GM23338 (cell line): Measurements from ENCODE around the gene MTCL3.

Experiments used
- ATAC-seq: fragments of 200-7000 bp; cut with Tn5 transposase; 3 replicates; pipeline ENCODE4 v1.9.1; 2020
- DNase-seq: peaks from one replicate; pipeline ENCODE4 v3.0.0-alpha.2; 2015; ENCODE audit warnings: low spot score
- H2AFZ ChIP-seq: fragments of 200-600 bp; sonication (generic); 2 replicates; pipeline ENCODE4 v1.8.0; 2016; ENCODE audit warnings: antibody characterized with exemption, mild to moderate bottlenecking, moderate library complexity
- H3F3A ChIP-seq: fragments of 200-600 bp; sonication (generic); replicated peaks from 2 replicates; pipeline ENCODE4 v1.8.0; 2017; ENCODE audit warnings: antibody characterized with exemption, mixed run types, low read depth
- H3K27ac ChIP-seq: fragments of 200-600 bp; sonication (generic); 2 replicates; pipeline ENCODE4 v1.6.1; 2016; ENCODE audit warnings: low read depth
- H3K27me3 ChIP-seq: fragments of 200-600 bp; sonication (generic); 2 replicates; pipeline ENCODE4 v1.8.0; 2016; ENCODE audit warnings: mild to moderate bottlenecking, mixed run types, moderate library complexity; ENCODE audit not compliant: insufficient read depth
- H3K36me3 ChIP-seq: fragments of 200-600 bp; sonication (generic); 2 replicates; pipeline ENCODE4 v1.8.0; 2016; ENCODE audit warnings: mild to moderate bottlenecking; ENCODE audit not compliant: insufficient read depth
- H3K4me1 ChIP-seq: fragments of 200-600 bp; sonication (generic); 2 replicates; pipeline ENCODE4 v1.8.0; 2016; ENCODE audit warnings: mild to moderate bottlenecking, moderate library complexity; ENCODE audit not compliant: insufficient read depth
- H3K4me2 ChIP-seq: fragments of 200-600 bp; sonication (generic); 2 replicates; pipeline ENCODE4 v1.7.1; 2017; ENCODE audit warnings: mixed run types
- H3K4me3 ChIP-seq: fragments of 200-600 bp; sonication (generic); 2 replicates; pipeline ENCODE4 v1.6.1; 2016; ENCODE audit warnings: mixed run types
- H3K79me2 ChIP-seq: fragments of 200-600 bp; sonication (generic); replicated peaks from 2 replicates; pipeline ENCODE4 v1.8.0; 2017; ENCODE audit warnings: mild to moderate bottlenecking; ENCODE audit not compliant: insufficient read depth
- H3K9me2 ChIP-seq: fragments of 200-600 bp; sonication (generic); 2 replicates; pipeline ENCODE4 v1.8.0; 2017; ENCODE audit not compliant: insufficient read depth
- H4K20me1 ChIP-seq: fragments of 200-600 bp; sonication (generic); replicated peaks from 2 replicates; pipeline ENCODE4 v1.8.0; 2017; ENCODE audit warnings: mild to moderate bottlenecking; ENCODE audit not compliant: insufficient read depth
- H3K27ac Mint-ChIP-seq: 2 replicates; pipeline ENCODE4 v1.8.0; 2020; ENCODE audit warnings: inconsistent platforms, mild to moderate bottlenecking, moderate library complexity, mixed read lengths
- H3K27me3 Mint-ChIP-seq: 3 replicates; pipeline ENCODE4 v1.8.0; 2022; ENCODE audit warnings: low read depth, mild to moderate bottlenecking, moderate library complexity, mixed read lengths, inconsistent platforms; ENCODE audit not compliant: insufficient read depth, poor library complexity
- H3K36me3 Mint-ChIP-seq: 3 replicates; pipeline ENCODE4 v1.8.0; 2021; ENCODE audit warnings: low read depth, mild to moderate bottlenecking, inconsistent platforms, moderate library complexity, mixed read lengths
- H3K4me1 Mint-ChIP-seq: 3 replicates; pipeline ENCODE4 v1.8.0; 2020; ENCODE audit warnings: mild to moderate bottlenecking, inconsistent platforms, mixed read lengths
- H3K4me3 Mint-ChIP-seq: 3 replicates; pipeline ENCODE4 v1.8.0; 2021; ENCODE audit warnings: moderate library complexity, mild to moderate bottlenecking, inconsistent platforms, mixed read lengths
- H3K9me3 Mint-ChIP-seq: 3 replicates; pipeline ENCODE4 v1.8.0; 2020; ENCODE audit warnings: moderate library complexity, mild to moderate bottlenecking, inconsistent platforms, mixed read lengths
- CREB1 ChIP-seq: fragments of 250-450 bp; sonication (Bioruptor Pico); IDR thresholded peaks from 2 replicates; pipeline ENCODE4 v1.5.0; 2020; ENCODE audit warnings: low read depth, mild to moderate bottlenecking, moderate library complexity
- CTCF ChIP-seq, 2 experiments: fragments of 200-600 bp in 1 of 2; sonication (generic) in 1 of 2; conservative IDR thresholded peaks; 2 replicates each; pipeline versions ENCODE4 v1.5.1 to v1.6.1; 2016 to 2017; ENCODE audit warnings: antibody characterized with exemption in 2 of 2, low read depth in 2 of 2, mild to moderate bottlenecking in 2 of 2, moderate library complexity in 1 of 2
- EZH2 ChIP-seq: fragments of 200-600 bp; sonication (generic); IDR thresholded peaks from one replicate; pipeline ENCODE4 v1.8.0; 2017; ENCODE audit warnings: antibody characterized with exemption, mild to moderate bottlenecking, low read depth; ENCODE audit not compliant: unreplicated experiment
- EZH2phosphoT487 ChIP-seq: fragments of 200-600 bp; sonication (generic); IDR thresholded peaks from one replicate; pipeline ENCODE4 v1.8.1; 2018; ENCODE audit warnings: antibody characterized with exemption; ENCODE audit not compliant: unreplicated experiment
- JUNB ChIP-seq: IDR thresholded peaks from one replicate; pipeline ENCODE4 v1.6.1; 2016; ENCODE audit warnings: antibody characterized with exemption; ENCODE audit not compliant: unreplicated experiment
- POLR2AphosphoS5 ChIP-seq: IDR thresholded peaks from 2 replicates; pipeline ENCODE4 v1.6.1; 2016; ENCODE audit warnings: antibody characterized with exemption, low read depth
- STAT1 ChIP-seq: IDR thresholded peaks from one replicate; pipeline ENCODE4 v1.6.1; 2016; ENCODE audit warnings: antibody characterized with exemption; ENCODE audit not compliant: unreplicated experiment
- ZNF114 ChIP-seq: fragments of 250-450 bp; sonication (Bioruptor Pico); IDR thresholded peaks from 2 replicates; pipeline ENCODE4 v1.5.0; 2020; ENCODE audit warnings: mild to moderate bottlenecking, moderate library complexity
- ZNF462 ChIP-seq: fragments of 250-450 bp; sonication (Bioruptor Pico); IDR thresholded peaks from 2 replicates; pipeline ENCODE4 v1.5.0; 2020; ENCODE audit warnings: mild to moderate bottlenecking, moderate library complexity
- TF ChIP-seq, protein P1 (sequence below): IDR thresholded peaks from one replicate; pipeline ENCODE4 v1.6.1; 2018; ENCODE audit warnings: antibody characterized with exemption; ENCODE audit not compliant: unreplicated experiment
- TF ChIP-seq, protein P2 (sequence below): IDR thresholded peaks from 2 replicates; pipeline ENCODE4 v1.6.1; 2016; ENCODE audit warnings: antibody characterized with exemption

The MTCL3 gene

DNA sequence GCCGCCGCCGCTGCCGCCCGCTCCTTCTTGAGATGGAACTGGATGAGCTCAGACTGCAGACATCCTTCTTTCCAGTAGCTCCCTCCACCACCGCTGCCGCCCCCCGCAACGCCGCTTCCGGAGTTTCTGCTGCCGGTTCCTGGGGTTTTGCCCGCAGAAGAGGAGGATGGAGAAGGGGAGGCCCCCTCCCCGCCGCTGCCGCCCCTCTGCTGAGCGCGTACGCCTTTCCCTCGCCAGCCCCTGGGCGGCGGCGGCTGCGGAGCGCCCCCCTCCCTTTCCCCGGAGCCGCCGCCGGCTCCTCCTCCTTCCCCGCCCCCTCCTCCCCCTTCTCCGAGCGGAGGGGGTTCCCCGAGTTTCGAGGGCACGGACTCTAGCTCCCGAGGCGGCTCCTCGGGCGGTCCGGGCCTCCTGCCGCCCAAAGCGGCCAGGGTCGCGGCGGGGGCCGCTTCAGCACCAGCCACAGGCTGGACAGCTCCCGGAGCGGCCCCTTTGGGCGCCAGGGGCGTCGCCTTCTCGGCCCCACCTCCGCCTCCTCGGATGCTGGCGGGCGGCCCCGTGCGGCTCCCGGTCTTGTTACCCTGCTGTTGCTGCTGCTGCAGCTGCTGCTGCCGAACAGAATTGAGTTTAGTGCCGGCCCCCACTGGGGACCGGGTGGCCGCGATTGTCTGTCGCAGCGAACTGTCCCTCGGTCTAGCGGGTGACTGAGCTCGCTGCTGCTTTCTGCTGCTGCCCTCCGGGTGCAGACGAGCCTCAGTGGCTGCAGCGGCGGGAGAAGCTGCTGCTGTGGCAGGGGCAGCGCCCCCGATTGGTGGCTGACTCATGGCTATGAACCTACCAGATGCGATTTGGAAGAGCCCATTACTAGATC, 3.1 kb downstream of the MTCL3 start:
- ATAC-seq = peak; percentile 49

More for the DNA sequence above, 3.1 kb downstream of the MTCL3 start:
- Mint-ChIP-seq H3K4me3 (peak overlapping the region; percentile 87), H3K4me1 (peaks cover 33% of the 10 kb centered on the region), H3K36me3 (peaks cover 26% of the 10 kb centered on the region), H3K27me3 (peaks cover 22% of the 10 kb centered on the region), H3K9me3 (no peaks in the 10 kb centered on the region), H3K27ac (peak overlapping the region; percentile 76; the same call in 1 of the 2 replicates)
- H3K27me3 ChIP-seq = peaks cover 32% of the 10 kb centered on the region
- H3K27ac ChIP-seq = no peak overlapping the region
- H3F3A ChIP-seq = 0 out of 2 replicates have a peak, but pooled peaks cover 6% of the 10 kb centered on the region
- H3K36me3 ChIP-seq = peaks cover 21% of the 10 kb centered on the region; the same call in 1 of the 2 replicates
- H3K79me2 ChIP-seq = 0 out of 2 replicates have a peak, but pooled peaks cover 8% of the 10 kb centered on the region
- no peak overlapping the region for H2AFZ ChIP-seq
- H4K20me1 ChIP-seq = peaks cover 13% of the 10 kb centered on the region; the same call in 1 of the 2 replicates
- H3K4me2 ChIP-seq = peak overlapping the region; percentile 96
- peak; percentile 74 for DNase-seq
- TF ChIP-seq POLR2AphosphoS5 (0 out of 2 replicates have a peak, but pooled peaks have one; percentile 28), JUNB (no peak), ZNF462 (CRISPR knock-in tag) (no peak), CTCF (conservative IDR thresholded peaks at IDR 0.05; ENCODE audit: low read depth in 2 of 2) (peak in 1 of 2 experiments; percentile 69; a peak in 2 of 4 replicates), EZH2 (no peak), ZNF114 (CRISPR knock-in tag) (no peak), EZH2phosphoT487 (no peak), CREB1 (CRISPR knock-in tag) (no peak), STAT1 (no peak)
- TF ChIP-seq, protein P1, sequence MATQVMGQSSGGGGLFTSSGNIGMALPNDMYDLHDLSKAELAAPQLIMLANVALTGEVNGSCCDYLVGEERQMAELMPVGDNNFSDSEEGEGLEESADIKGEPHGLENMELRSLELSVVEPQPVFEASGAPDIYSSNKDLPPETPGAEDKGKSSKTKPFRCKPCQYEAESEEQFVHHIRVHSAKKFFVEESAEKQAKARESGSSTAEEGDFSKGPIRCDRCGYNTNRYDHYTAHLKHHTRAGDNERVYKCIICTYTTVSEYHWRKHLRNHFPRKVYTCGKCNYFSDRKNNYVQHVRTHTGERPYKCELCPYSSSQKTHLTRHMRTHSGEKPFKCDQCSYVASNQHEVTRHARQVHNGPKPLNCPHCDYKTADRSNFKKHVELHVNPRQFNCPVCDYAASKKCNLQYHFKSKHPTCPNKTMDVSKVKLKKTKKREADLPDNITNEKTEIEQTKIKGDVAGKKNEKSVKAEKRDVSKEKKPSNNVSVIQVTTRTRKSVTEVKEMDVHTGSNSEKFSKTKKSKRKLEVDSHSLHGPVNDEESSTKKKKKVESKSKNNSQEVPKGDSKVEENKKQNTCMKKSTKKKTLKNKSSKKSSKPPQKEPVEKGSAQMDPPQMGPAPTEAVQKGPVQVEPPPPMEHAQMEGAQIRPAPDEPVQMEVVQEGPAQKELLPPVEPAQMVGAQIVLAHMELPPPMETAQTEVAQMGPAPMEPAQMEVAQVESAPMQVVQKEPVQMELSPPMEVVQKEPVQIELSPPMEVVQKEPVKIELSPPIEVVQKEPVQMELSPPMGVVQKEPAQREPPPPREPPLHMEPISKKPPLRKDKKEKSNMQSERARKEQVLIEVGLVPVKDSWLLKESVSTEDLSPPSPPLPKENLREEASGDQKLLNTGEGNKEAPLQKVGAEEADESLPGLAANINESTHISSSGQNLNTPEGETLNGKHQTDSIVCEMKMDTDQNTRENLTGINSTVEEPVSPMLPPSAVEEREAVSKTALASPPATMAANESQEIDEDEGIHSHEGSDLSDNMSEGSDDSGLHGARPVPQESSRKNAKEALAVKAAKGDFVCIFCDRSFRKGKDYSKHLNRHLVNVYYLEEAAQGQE = peak; percentile 87
- TF ChIP-seq, protein P2, sequence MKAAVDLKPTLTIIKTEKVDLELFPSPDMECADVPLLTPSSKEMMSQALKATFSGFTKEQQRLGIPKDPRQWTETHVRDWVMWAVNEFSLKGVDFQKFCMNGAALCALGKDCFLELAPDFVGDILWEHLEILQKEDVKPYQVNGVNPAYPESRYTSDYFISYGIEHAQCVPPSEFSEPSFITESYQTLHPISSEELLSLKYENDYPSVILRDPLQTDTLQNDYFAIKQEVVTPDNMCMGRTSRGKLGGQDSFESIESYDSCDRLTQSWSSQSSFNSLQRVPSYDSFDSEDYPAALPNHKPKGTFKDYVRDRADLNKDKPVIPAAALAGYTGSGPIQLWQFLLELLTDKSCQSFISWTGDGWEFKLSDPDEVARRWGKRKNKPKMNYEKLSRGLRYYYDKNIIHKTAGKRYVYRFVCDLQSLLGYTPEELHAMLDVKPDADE = no peak
- peak overlapping the region; percentile 74 for H3K4me3 ChIP-seq
- no peaks in the 10 kb centered on the region for H3K9me2 ChIP-seq
- H3K4me1 ChIP-seq = peaks cover 23% of the 10 kb centered on the region
